ENCODE results near the gene MAP4K5. TPM values are rescaled to one million over a fixed set of nuclear protein-coding genes. Genes with fewer than 3 reads are reported as not detected.

Gene MAP4K5
- total and polyA plus RNA-seq, 2 of the 13 experiments (the other 11 are each of a cell fraction or from before 2014, with no cell fraction given), result 12.7 to 23.9 TPM

- TF ChIP-seq BRF2 (CRISPR knock-in tag; IDR thresholded peaks at IDR 0.05) (no peak), ZNF556 (CRISPR knock-in tag; IDR thresholded peaks at IDR 0.05; ENCODE audit: borderline replicate concordance) (no peak), NFKBIZ (CRISPR knock-in tag; IDR thresholded peaks at IDR 0.05) (no peak), TCF7 (IDR thresholded peaks at IDR 0.05; ENCODE audit: low read depth) (no peak)
Observed at GRCh38 chr14:50524731-50525515, 7.4 kb downstream of the MAP4K5 start (continued).

DNA sequence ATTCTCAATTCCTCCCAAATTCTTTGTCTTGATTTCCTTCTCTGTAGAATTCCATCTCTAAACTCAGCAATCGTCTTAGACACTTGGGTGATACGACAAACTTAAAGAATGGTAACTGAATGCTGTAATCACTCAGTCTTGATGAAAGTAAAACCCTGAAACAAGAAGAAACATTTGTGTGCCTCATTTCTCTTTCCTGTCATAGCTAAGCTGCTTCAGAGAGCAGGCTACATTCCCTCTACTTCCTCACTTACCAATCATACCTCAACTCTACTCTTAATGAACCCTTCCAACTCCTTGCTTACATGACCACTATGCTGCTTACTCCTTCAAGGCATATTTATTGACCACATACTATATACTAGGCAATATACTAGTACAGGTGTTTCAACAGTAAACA lies 8.3 kb downstream of the MAP4K5 start:
- ChIA-PET CTCF (ENCODE audit: low intra/inter-chr PET ratio, low total read pairs) (no interaction called here), POLR2A (no interaction called here)
- H3K4me3 ChIP-seq (replicated peaks in 1 of 3; ENCODE audit: insufficient read depth in 1 of 3, low read depth in 2 of 3, low read length in 3 of 3), result no peak overlapping the region
- H3K9ac ChIP-seq (ENCODE audit: insufficient read depth, low read depth, low read length), result no peak overlapping the region
- peaks cover 92% of the 10 kb centered on the region for H3K79me2 ChIP-seq (ENCODE audit: insufficient read depth, low read length)
- no peak overlapping the region for H2AFZ ChIP-seq (ENCODE audit: low read length)
- ATAC-seq, result no peak
- no TSS peak for BruUV-seq (replicated peaks)
- no peaks in the 10 kb centered on the region for H3K9me3 ChIP-seq (ENCODE audit: low read length)
- no peak overlapping the region for H3K27ac ChIP-seq (ENCODE audit: extremely low read length, insufficient read depth, low read length)
- no peak for FAIRE-seq
- intact Hi-C loops (cut with micrococcal nuclease; ENCODE audit: unreplicated experiment) (no loop called here), in situ Hi-C loops (cut with HindIII; ENCODE audit: extremely low pct_ligation_motif_present, low pct_unique_long_range_greater_than_20kb) (no loop called here)
- no peak for DNase-seq (ENCODE audit: low spot score)
- H3K4me2 ChIP-seq (ENCODE audit: low read depth, low read length), result no peak overlapping the region
- H3K36me3 ChIP-seq (replicated peaks in 1 of 2; ENCODE audit: control insufficient read depth in 1 of 2, insufficient read depth in 2 of 2, low read length in 2 of 2), result no peaks in the 10 kb centered on the region; a peak in 1 of 5 replicates
- peaks cover 10% of the 10 kb centered on the region; the same call in 1 of the 2 replicates for H4K20me1 ChIP-seq (ENCODE audit: insufficient read depth, low read length)
- TF ChIP-seq, protein P1, sequence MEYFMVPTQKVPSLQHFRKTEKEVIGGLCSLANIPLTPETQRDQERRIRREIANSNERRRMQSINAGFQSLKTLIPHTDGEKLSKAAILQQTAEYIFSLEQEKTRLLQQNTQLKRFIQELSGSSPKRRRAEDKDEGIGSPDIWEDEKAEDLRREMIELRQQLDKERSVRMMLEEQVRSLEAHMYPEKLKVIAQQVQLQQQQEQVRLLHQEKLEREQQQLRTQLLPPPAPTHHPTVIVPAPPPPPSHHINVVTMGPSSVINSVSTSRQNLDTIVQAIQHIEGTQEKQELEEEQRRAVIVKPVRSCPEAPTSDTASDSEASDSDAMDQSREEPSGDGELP (IDR thresholded peaks at IDR 0.05; ENCODE audit: borderline replicate concordance, low read depth), result no peak
- TF ChIP-seq ZNF329 (CRISPR knock-in tag; IDR thresholded peaks at IDR 0.05; ENCODE audit: low read depth) (no peak), ZNF282 (IDR thresholded peaks at IDR 0.05; ENCODE audit: partially characterized antibody) (no peak), SSRP1 (CRISPR knock-in tag; IDR thresholded peaks at IDR 0.05) (no peak), ZFP1 (CRISPR knock-in tag; IDR thresholded peaks at IDR 0.05) (no peak), SNAPC5 (CRISPR knock-in tag; IDR thresholded peaks at IDR 0.05; ENCODE audit: borderline replicate concordance) (no peak), ZNF557 (CRISPR knock-in tag; IDR thresholded peaks at IDR 0.05) (no peak), ZBTB49 (CRISPR knock-in tag; IDR thresholded peaks at IDR 0.05; ENCODE audit: borderline replicate concordance) (no peak), ZNF569 (CRISPR knock-in tag; IDR thresholded peaks at IDR 0.05; ENCODE audit: borderline replicate concordance) (no peak)
- TF ChIP-seq, protein P2, sequence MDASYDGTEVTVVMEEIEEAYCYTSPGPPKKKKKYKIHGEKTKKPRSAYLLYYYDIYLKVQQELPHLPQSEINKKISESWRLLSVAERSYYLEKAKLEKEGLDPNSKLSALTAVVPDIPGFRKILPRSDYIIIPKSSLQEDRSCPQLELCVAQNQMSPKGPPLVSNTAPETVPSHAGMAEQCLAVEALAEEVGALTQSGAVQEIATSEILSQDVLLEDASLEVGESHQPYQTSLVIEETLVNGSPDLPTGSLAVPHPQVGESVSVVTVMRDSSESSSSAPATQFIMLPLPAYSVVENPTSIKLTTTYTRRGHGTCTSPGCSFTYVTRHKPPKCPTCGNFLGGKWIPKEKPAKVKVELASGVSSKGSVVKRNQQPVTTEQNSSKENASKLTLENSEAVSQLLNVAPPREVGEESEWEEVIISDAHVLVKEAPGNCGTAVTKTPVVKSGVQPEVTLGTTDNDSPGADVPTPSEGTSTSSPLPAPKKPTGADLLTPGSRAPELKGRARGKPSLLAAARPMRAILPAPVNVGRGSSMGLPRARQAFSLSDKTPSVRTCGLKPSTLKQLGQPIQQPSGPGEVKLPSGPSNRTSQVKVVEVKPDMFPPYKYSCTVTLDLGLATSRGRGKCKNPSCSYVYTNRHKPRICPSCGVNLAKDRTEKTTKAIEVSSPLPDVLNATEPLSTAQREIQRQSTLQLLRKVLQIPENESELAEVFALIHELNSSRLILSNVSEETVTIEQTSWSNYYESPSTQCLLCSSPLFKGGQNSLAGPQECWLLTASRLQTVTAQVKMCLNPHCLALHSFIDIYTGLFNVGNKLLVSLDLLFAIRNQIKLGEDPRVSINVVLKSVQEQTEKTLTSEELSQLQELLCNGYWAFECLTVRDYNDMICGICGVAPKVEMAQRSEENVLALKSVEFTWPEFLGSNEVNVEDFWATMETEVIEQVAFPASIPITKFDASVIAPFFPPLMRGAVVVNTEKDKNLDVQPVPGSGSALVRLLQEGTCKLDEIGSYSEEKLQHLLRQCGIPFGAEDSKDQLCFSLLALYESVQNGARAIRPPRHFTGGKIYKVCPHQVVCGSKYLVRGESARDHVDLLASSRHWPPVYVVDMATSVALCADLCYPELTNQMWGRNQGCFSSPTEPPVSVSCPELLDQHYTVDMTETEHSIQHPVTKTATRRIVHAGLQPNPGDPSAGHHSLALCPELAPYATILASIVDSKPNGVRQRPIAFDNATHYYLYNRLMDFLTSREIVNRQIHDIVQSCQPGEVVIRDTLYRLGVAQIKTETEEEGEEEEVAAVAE (CRISPR knock-in tag; IDR thresholded peaks at IDR 0.05; ENCODE audit: borderline replicate concordance), result no peak
- 93% methylated on average over 2 of the region's 2 CpGs for WGBS (ENCODE audit: low lambda C conversion rate)
- no peaks in the 10 kb centered on the region for H3K27me3 ChIP-seq (ENCODE audit: control insufficient read depth in 1 of 2, insufficient read depth in 2 of 2, low read length in 2 of 2)
- H3K4me1 ChIP-seq (ENCODE audit: insufficient read depth, low read length), result peaks cover 47% of the 10 kb centered on the region
